GM10266 (cell line): ENCODE results near the gene SLC25A1.

Experiments
- DNase-seq: peaks from one replicate; pipeline ENCODE4 v3.0.0; 2012; ENCODE audit errors: extremely low spot score
- CTCF ChIP-seq: IDR thresholded peaks from 2 replicates; pipeline ENCODE4 v1.5.1; 2012; ENCODE audit warnings: mild to moderate bottlenecking, low read depth; ENCODE audit not compliant: control insufficient read depth, insufficient read depth; ENCODE audit errors: missing control alignments

Gene SLC25A1

GRCh38 chr22:19133561-19133960 lies 45.0 kb downstream of the SLC25A1 start:
- no peak for DNase-seq
- no peak for TF ChIP-seq CTCF

GRCh38 chr22:19132693-19133400 lies 45.7 kb downstream of the SLC25A1 start:
- no peak for TF ChIP-seq CTCF
- no peak for DNase-seq

GRCh38 chr22:19132153-19132552 lies 46.4 kb downstream of the SLC25A1 start:
- TF ChIP-seq CTCF, result no peak
- DNase-seq, result no peak

GRCh38 chr22:19131685-19132015 lies 46.9 kb downstream of the SLC25A1 start:
- DNase-seq, result no peak
- TF ChIP-seq CTCF, result no peak

- no peak for TF ChIP-seq CTCF
- no peak for DNase-seq
These were observed 47.4 kb downstream of the SLC25A1 start, which contains the start of gene TSSK2 for GRCh38 chr22:19130959-19131684. Gene TSSK2 (plus strand): TSS chr22:19131308. CDS start chr22:19131400, 92 bp downstream.

- DNase-seq, result no peak
- TF ChIP-seq CTCF, result no peak
These were observed 48.7 kb downstream of the SLC25A1 start for GRCh38 chr22:19129871-19130270.

- TF ChIP-seq CTCF, result no peak
- no peak for DNase-seq
These were observed 49.4 kb downstream of the SLC25A1 start for GRCh38 chr22:19128946-19129727.
